Mammary epithelial cell (primary cell): Measurements from ENCODE around the gene MAML3.

Source experiments
- CTCF ChIP-seq, 2 donors: IDR thresholded peaks in 1 of 2; conservative IDR thresholded peaks in 1 of 2; 2 replicates each; pipeline ENCODE4 v1.5.1; 2011 to 2012; ENCODE audit warnings: inconsistent platforms in 2 of 2, low read length in 2 of 2, mild to moderate bottlenecking in 2 of 2, control low read depth in 1 of 2, low read depth in 1 of 2; ENCODE audit not compliant: insufficient read depth in 1 of 2; ENCODE audit errors: extremely low read depth in 1 of 2
- EZH2 ChIP-seq: IDR thresholded peaks from 2 replicates; pipeline ENCODE4 v1.6.1; 2012; ENCODE audit warnings: low read length, inconsistent platforms, borderline replicate concordance

DNA sequence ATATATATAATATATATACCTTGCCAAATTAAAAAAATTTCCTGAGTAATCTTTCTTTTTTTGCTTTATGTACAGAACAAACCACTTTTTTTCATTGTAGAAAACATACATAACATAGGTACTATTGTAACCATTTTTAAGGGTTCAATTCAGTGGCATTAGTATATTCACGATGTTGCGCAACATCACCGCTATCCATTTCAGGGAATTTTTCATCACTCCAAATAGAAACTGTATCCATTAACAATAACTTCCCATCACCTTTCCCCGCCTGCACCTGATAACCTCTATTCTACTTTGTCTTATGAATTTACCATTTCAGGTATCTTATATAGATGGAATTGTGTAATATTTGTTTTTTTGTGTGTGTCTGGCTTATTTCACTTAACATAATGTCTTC lies 363.7 kb downstream of the MAML3 start:
- TF ChIP-seq CTCF (conservative IDR thresholded peaks at IDR 0.05 in 1 of 2, IDR thresholded peaks at IDR 0.05 in 1 of 2; ENCODE audit: extremely low read depth in 1 of 2, insufficient read depth in 1 of 2, low read depth in 1 of 2, low read length in 2 of 2) (no peak), EZH2 (no peak)
